MM.1S (cell line): Measurements from ENCODE around the gene DAZAP1.

Experiments used
- DNase-seq: peaks from one replicate; pipeline ENCODE4 v3.0.0-alpha.2; 2015
- H2AFZ ChIP-seq: fragments of 300-600 bp; sonication (generic); 2 replicates; pipeline ENCODE4 v1.6.0; 2016; ENCODE audit warnings: antibody characterized with exemption, low read length
- H3F3A ChIP-seq: fragments of 300-600 bp; sonication (generic); 2 replicates; pipeline ENCODE4 v1.6.1; 2016; ENCODE audit warnings: mild to moderate bottlenecking, antibody characterized with exemption, low read length, moderate library complexity, mixed read lengths; ENCODE audit not compliant: insufficient read depth
- H3K27ac ChIP-seq: fragments of 300-600 bp; sonication (generic); 2 replicates; pipeline ENCODE4 v1.5.1; 2016; ENCODE audit warnings: mild to moderate bottlenecking, low read length
- H3K27me3 ChIP-seq: fragments of 300-600 bp; sonication (generic); replicated peaks from 2 replicates; pipeline ENCODE4 v1.6.0; 2016; ENCODE audit warnings: low read length; ENCODE audit not compliant: insufficient read depth
- H3K36me3 ChIP-seq: fragments of 300-600 bp; sonication (generic); replicated peaks from 2 replicates; pipeline ENCODE4 v1.6.1; 2016; ENCODE audit warnings: mild to moderate bottlenecking, low read length, mixed read lengths; ENCODE audit not compliant: insufficient read depth
- H3K4me1 ChIP-seq: fragments of 300-600 bp; sonication (generic); 2 replicates; pipeline ENCODE4 v1.6.1; 2016; ENCODE audit warnings: low read length, mixed read lengths
- H3K4me2 ChIP-seq: fragments of 300-600 bp; sonication (generic); 2 replicates; pipeline ENCODE4 v1.6.0; 2016; ENCODE audit warnings: low read depth, low read length
- H3K4me3 ChIP-seq: fragments of 300-600 bp; sonication (generic); 2 replicates; pipeline ENCODE4 v1.5.1; 2016; ENCODE audit warnings: low read length, mixed read lengths
- H3K79me2 ChIP-seq: fragments of 300-600 bp; sonication (generic); 2 replicates; pipeline ENCODE4 v1.6.1; 2016; ENCODE audit warnings: mixed run types, low read length, mixed read lengths
- H3K9ac ChIP-seq: fragments of 300-600 bp; sonication (generic); 2 replicates; pipeline ENCODE4 v1.6.1; 2016; ENCODE audit warnings: low read length, mixed read lengths
- H3K9me2 ChIP-seq: fragments of 300-600 bp; sonication (generic); replicated peaks from 2 replicates; pipeline ENCODE4 v1.6.1; 2016; ENCODE audit warnings: mild to moderate bottlenecking, low read length, mixed read lengths; ENCODE audit not compliant: insufficient read depth
- H3K9me3 ChIP-seq: fragments of 300-600 bp; sonication (generic); replicated peaks from 2 replicates; pipeline ENCODE4 v1.6.1; 2016; ENCODE audit warnings: mild to moderate bottlenecking, low read length, mixed read lengths; ENCODE audit not compliant: insufficient read depth
- H4K20me1 ChIP-seq: fragments of 300-600 bp; sonication (generic); 2 replicates; pipeline ENCODE4 v1.6.1; 2016; ENCODE audit warnings: mild to moderate bottlenecking, low read length, moderate library complexity, mixed read lengths; ENCODE audit not compliant: insufficient read depth
- CTCF ChIP-seq: fragments of 300-600 bp; sonication (generic); IDR thresholded peaks from 2 replicates; pipeline ENCODE4 v1.5.1; 2016; ENCODE audit warnings: antibody characterized with exemption, low read length, mixed read lengths
- EZH2 ChIP-seq: fragments of 300-600 bp; sonication (generic); optimal IDR thresholded peaks from 2 replicates; pipeline ENCODE3; 2017; ENCODE audit warnings: low read depth, mild to moderate bottlenecking, antibody characterized with exemption, low read length, mixed read lengths
- EZH2phosphoT487 ChIP-seq: fragments of 300-600 bp; sonication (generic); IDR thresholded peaks from 2 replicates; pipeline ENCODE4 v1.6.1; 2018; ENCODE audit warnings: antibody characterized with exemption, low read length

DAZAP1 gene

DNA sequence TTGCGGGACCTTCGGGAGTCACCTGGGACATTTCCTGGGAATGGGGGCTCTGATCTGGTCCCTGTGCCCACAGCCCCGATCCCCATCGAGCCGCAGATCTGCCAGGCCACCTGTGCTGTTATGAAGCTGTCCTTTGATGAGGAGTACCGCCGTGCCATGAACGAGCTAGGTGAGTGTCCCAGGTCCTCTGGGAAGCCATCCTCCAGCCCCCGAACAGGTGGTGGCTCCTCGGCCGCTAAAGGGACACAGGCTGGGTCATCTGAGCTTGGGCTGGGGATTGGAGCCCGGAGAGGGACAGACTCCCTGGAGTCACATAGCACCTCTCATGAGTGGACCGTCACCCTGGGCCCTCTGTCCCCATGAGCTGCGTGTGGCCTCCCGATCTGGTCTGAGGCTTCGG, 50.5 kb downstream of the DAZAP1 start:
- no peak overlapping the region for H3K4me3 ChIP-seq
- H3K79me2 ChIP-seq: no peaks in the 10 kb centered on the region
- no peak overlapping the region for H3K9ac ChIP-seq
- H3F3A ChIP-seq: peaks cover 12% of the 10 kb centered on the region
- no peak overlapping the region for H2AFZ ChIP-seq
- no peaks in the 10 kb centered on the region for H3K9me2 ChIP-seq
- TF ChIP-seq EZH2: no peak
- no peak for TF ChIP-seq CTCF
- no peak for TF ChIP-seq EZH2phosphoT487
- peaks cover 32% of the 10 kb centered on the region for H3K27me3 ChIP-seq
- no peaks in the 10 kb centered on the region for H4K20me1 ChIP-seq
- H3K4me1 ChIP-seq: peaks cover 13% of the 10 kb centered on the region; the same call in 1 of the 2 replicates
- H3K36me3 ChIP-seq: no peaks in the 10 kb centered on the region
- no peak for DNase-seq
- H3K9me3 ChIP-seq: no peaks in the 10 kb centered on the region
- H3K4me2 ChIP-seq: no peak overlapping the region
- H3K27ac ChIP-seq: no peak overlapping the region

GRCh38 chr19:1459479-1459878, 52.1 kb downstream of the DAZAP1 start:
- Histone ChIP-seq H3K9ac (no peak overlapping the region), H3F3A (peaks cover 12% of the 10 kb centered on the region), H2AFZ (no peak overlapping the region), H3K4me2 (no peak overlapping the region), H4K20me1 (no peaks in the 10 kb centered on the region), H3K79me2 (no peaks in the 10 kb centered on the region), H3K36me3 (no peaks in the 10 kb centered on the region), H3K9me2 (no peaks in the 10 kb centered on the region), H3K27ac (no peak overlapping the region), H3K4me1 (peaks cover 13% of the 10 kb centered on the region; the same call in 1 of the 2 replicates), H3K27me3 (peaks cover 16% of the 10 kb centered on the region; the same call in 1 of the 2 replicates), H3K4me3 (no peak overlapping the region), H3K9me3 (no peaks in the 10 kb centered on the region)
- no peak for DNase-seq
- TF ChIP-seq EZH2phosphoT487 (no peak), EZH2 (no peak), CTCF (no peak)

GRCh38 chr19:1460033-1460995, 52.9 kb downstream of the DAZAP1 start:
- H3K4me1 ChIP-seq: 0 out of 2 replicates have a peak, but pooled peaks cover 7% of the 10 kb centered on the region
- no peaks in the 10 kb centered on the region for H4K20me1 ChIP-seq
- H3F3A ChIP-seq: peaks cover 6% of the 10 kb centered on the region
- DNase-seq: no peak
- H3K9ac ChIP-seq: no peak overlapping the region
- no peaks in the 10 kb centered on the region for H3K9me3 ChIP-seq
- H3K4me3 ChIP-seq: no peak overlapping the region
- H3K27me3 ChIP-seq: peaks cover 16% of the 10 kb centered on the region; the same call in 1 of the 2 replicates
- no peaks in the 10 kb centered on the region for H3K9me2 ChIP-seq
- H3K36me3 ChIP-seq: no peaks in the 10 kb centered on the region
- no peak overlapping the region for H3K27ac ChIP-seq
- H3K4me2 ChIP-seq: no peak overlapping the region
- H3K79me2 ChIP-seq: no peaks in the 10 kb centered on the region
- no peak overlapping the region for H2AFZ ChIP-seq
- TF ChIP-seq EZH2: no peak
- TF ChIP-seq EZH2phosphoT487: no peak
- no peak for TF ChIP-seq CTCF
